SU-DHL-6 (cell line): ENCODE results near the gene MLLT10.

Experiments
- H2AFZ ChIP-seq: fragments of 200-600 bp; sonication (generic); 2 replicates; pipeline ENCODE4 v1.6.1; 2014; ENCODE audit warnings: low read depth, mild to moderate bottlenecking, moderate library complexity, mixed read lengths, antibody characterized with exemption, low read length; ENCODE audit not compliant: severe bottlenecking
- H3F3A ChIP-seq: fragments of 200-600 bp; shearing (Covaris generic); 2 replicates; pipeline ENCODE4 v1.6.0; 2016; ENCODE audit warnings: antibody characterized with exemption, mild to moderate bottlenecking; ENCODE audit not compliant: insufficient read depth
- H3K27ac ChIP-seq: fragments of 200-600 bp; sonication (generic); 2 replicates; pipeline ENCODE4 v1.5.1; 2016; ENCODE audit warnings: low read depth, mild to moderate bottlenecking, low read length, moderate library complexity, mixed read lengths
- H3K27me3 ChIP-seq: fragments of 200-600 bp; sonication (generic), shearing (Covaris generic); 2 replicates; pipeline ENCODE4 v1.6.0; 2014; ENCODE audit warnings: mild to moderate bottlenecking, low read length
- H3K36me3 ChIP-seq: fragments of 200-600 bp; sonication (generic); 2 replicates; pipeline ENCODE4 v1.6.1; 2014; ENCODE audit warnings: mild to moderate bottlenecking, low read length, mixed read lengths
- H3K4me2 ChIP-seq: fragments of 300-600, 200-600 bp; shearing (Covaris generic), sonication (generic); 2 replicates; pipeline ENCODE4 v1.6.0; 2014; ENCODE audit warnings: low read length, low read depth, mild to moderate bottlenecking; ENCODE audit not compliant: poor library complexity, severe bottlenecking
- H3K4me3 ChIP-seq: fragments of 200-600 bp; sonication (generic); 2 replicates; pipeline ENCODE4 v1.5.1; 2014; ENCODE audit warnings: antibody characterized with exemption, low read length, mild to moderate bottlenecking, mixed read lengths; ENCODE audit not compliant: insufficient read depth, poor library complexity, severe bottlenecking
- H3K79me2 ChIP-seq: fragments of 200-600 bp; sonication (generic); 2 replicates; pipeline ENCODE4 v1.6.1; 2014; ENCODE audit warnings: mild to moderate bottlenecking, low read length, moderate library complexity; ENCODE audit not compliant: insufficient read depth
- H3K9ac ChIP-seq: fragments of 200-600 bp; sonication (generic); 2 replicates; pipeline ENCODE4 v1.7.0; 2014; ENCODE audit warnings: mild to moderate bottlenecking, low read length
- H3K9me2 ChIP-seq: fragments of 200-600 bp; sonication (generic); replicated peaks from 2 replicates; pipeline ENCODE4 v1.6.1; 2014; ENCODE audit warnings: low read length; ENCODE audit not compliant: insufficient read depth
- H3K9me3 ChIP-seq: fragments of 200-600 bp; sonication (generic); 2 replicates; pipeline ENCODE4 v1.6.1; 2014; ENCODE audit warnings: low read length, mixed read lengths; ENCODE audit not compliant: insufficient read depth
- H4K20me1 ChIP-seq: fragments of 200-600 bp; sonication (generic); 2 replicates; pipeline ENCODE4 v1.6.1; 2014; ENCODE audit warnings: low read depth, mild to moderate bottlenecking, antibody characterized with exemption, low read length, moderate library complexity, mixed read lengths
- CTCF ChIP-seq: fragments of 200-600 bp; sonication (generic); IDR thresholded peaks from one replicate; pipeline ENCODE4 v1.5.1; 2017; ENCODE audit warnings: antibody characterized with exemption, mild to moderate bottlenecking, low read length, moderate library complexity; ENCODE audit not compliant: insufficient read depth, poor library complexity, severe bottlenecking
- EZH2phosphoT487 ChIP-seq: fragments of 200-600 bp; sonication (generic), shearing (Covaris generic); conservative IDR thresholded peaks from 2 replicates; pipeline ENCODE4 v1.6.1; 2018; ENCODE audit warnings: mild to moderate bottlenecking, antibody characterized with exemption, low read length, moderate library complexity, mixed read lengths

Gene MLLT10

GRCh38 chr10:21528236-21529031 is 5.6 kb upstream of the MLLT10 start:
- TF ChIP-seq EZH2phosphoT487 (no peak), CTCF (no peak)
- H3K27ac ChIP-seq = no peak overlapping the region
- H3K4me2 ChIP-seq = no peak overlapping the region
- no peaks in the 10 kb centered on the region for H3K9me3 ChIP-seq
- no peak overlapping the region for H3K4me3 ChIP-seq
- peaks cover 66% of the 10 kb centered on the region for H3F3A ChIP-seq
- no peaks in the 10 kb centered on the region for H4K20me1 ChIP-seq
- no peak overlapping the region for H2AFZ ChIP-seq
- H3K36me3 ChIP-seq = no peaks in the 10 kb centered on the region
- H3K9ac ChIP-seq = no peak overlapping the region
- no peaks in the 10 kb centered on the region for H3K9me2 ChIP-seq
- H3K79me2 ChIP-seq = no peaks in the 10 kb centered on the region
- no peaks in the 10 kb centered on the region for H3K27me3 ChIP-seq

GRCh38 chr10:21529032-21529910 is 4.8 kb upstream of the MLLT10 start:
- H3K4me2 ChIP-seq = no peak overlapping the region
- no peak overlapping the region for H2AFZ ChIP-seq
- no peak overlapping the region for H3K27ac ChIP-seq
- no peaks in the 10 kb centered on the region for H3K79me2 ChIP-seq
- no peaks in the 10 kb centered on the region for H3K9me2 ChIP-seq
- no peak overlapping the region for H3K9ac ChIP-seq
- no peak overlapping the region for H3K4me3 ChIP-seq
- no peaks in the 10 kb centered on the region for H3K9me3 ChIP-seq
- no peaks in the 10 kb centered on the region for H3K36me3 ChIP-seq
- H4K20me1 ChIP-seq = no peaks in the 10 kb centered on the region
- no peaks in the 10 kb centered on the region for H3K27me3 ChIP-seq
- TF ChIP-seq EZH2phosphoT487 (no peak), CTCF (no peak)
- H3F3A ChIP-seq = peaks cover 66% of the 10 kb centered on the region

- no peaks in the 10 kb centered on the region for H3K9me2 ChIP-seq
- peaks cover 60% of the 10 kb centered on the region for H3F3A ChIP-seq
- no peaks in the 10 kb centered on the region for H3K36me3 ChIP-seq
- no peak overlapping the region for H2AFZ ChIP-seq
- no peak overlapping the region for H3K27ac ChIP-seq
- H4K20me1 ChIP-seq = no peaks in the 10 kb centered on the region
- H3K4me2 ChIP-seq = no peak overlapping the region
- TF ChIP-seq CTCF = no peak
- no peaks in the 10 kb centered on the region for H3K9me3 ChIP-seq
- H3K4me3 ChIP-seq = no peak overlapping the region
- H3K27me3 ChIP-seq = no peaks in the 10 kb centered on the region
- no peak overlapping the region for H3K9ac ChIP-seq
- H3K79me2 ChIP-seq = peaks cover 2% of the 10 kb centered on the region; the same call in 1 of the 2 replicates
Measured at GRCh38 chr10:21530168-21530567, 3.9 kb upstream of the MLLT10 start.
